Activated naive CD4-positive, alpha-beta T cell treated with anti-CD3 and anti-CD28 coated beads, Interleukin-2, amount 10 ng/mL, durations not matched to agents 5 hours and 36 hours (primary cell): ENCODE results near the gene WDR1. TPM values are rescaled to one million over a fixed set of nuclear protein-coding genes. Genes with fewer than 3 reads are reported as not detected.

Experiments used
- microRNA-seq: library from miRNA; unstranded; fragments of <30 nt; microRNA quantifications from one replicate; pipeline ENCODE4 v1.2.0, GENCODE V29; 2022; ENCODE audit warnings: borderline microRNAs expressed, borderline replicate concordance
- total RNA-seq, 2 experiments: library from RNA; stranded (reverse); gene quantifications; one replicate each; pipeline ENCODE4 v1.2.3, GENCODE V29; 2021

Gene WDR1
- 100 to 1,000 TPM; 369 to 374 TPM for total RNA-seq

GRCh38 chr4:10116569-10117358 is at the start of gene WDR1:
TSS of gene WDR1 (minus strand) at chr4:10116799. CDS start at chr4:10116666, 133 bp downstream.

Small RNA genes within 50 kb of the gene (microRNA-seq; reads per million reads assigned to microRNA genes)
- 2.1 reads per million, percentile 2 among the genes with 10 or more reads in this experiment for gene MIR3138

Other genes starting within 250 kb of the WDR1 start
- under 1 TPM; 0.77 to 0.98 TPM for gene SLC2A9, start 95.3 kb downstream of the WDR1 start, total RNA-seq